HG02610 (cell line): Measurements from ENCODE around the gene CNMD.
"Not testable (repeated sequence)": the region's sequence is repeated elsewhere in the genome, so short reads cannot be mapped to it uniquely, and the experiment has no call there.

ENCODE experiments used
- ATAC-seq: cut with Tn5 transposase; IDR thresholded peaks from one replicate; pipeline ENCODE4 v1.9.1; 2021; ENCODE audit warnings: mild to moderate bottlenecking, moderate library complexity; ENCODE audit not compliant: unreplicated experiment

The CNMD gene

DNA sequence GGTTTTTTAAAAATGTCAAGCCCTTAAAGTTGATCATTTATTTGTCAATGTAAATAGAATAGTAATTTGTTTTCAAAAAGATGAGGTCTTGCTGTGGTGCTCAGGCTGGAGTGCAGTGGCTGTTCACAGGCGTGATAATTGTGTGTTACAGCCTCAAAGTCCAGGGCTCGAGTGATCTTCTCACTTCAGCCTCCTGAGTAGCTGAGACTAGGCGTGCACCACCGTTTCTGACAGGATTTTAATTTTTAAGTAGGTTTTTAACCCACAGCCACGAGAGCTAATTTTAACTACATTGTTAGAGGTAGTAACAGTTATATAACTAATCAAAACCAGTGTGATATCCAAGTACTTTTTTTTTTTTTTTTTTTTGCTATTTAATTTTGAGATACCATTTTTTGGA lies 43.1 kb downstream of the CNMD start:
- ATAC-seq = no peak

DNA sequence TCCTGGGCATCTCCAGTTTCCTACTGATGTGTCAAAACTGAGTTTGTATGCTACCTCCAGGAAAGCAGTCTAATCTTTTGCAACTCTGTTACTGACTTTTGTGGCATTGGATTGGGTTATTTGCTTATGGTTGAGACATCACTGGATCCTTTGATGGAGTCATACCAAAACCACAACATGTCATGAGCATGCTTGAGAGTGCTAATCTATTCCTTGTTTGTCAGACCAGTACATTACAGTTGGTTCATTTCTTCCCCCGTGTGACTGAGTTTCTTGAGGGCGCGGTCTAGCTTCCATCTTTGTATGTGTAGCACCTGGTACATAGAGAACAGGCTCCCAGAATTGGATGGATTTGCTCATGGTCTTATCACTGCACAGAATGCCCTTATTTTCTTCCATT lies 43.8 kb downstream of the CNMD start:
- peak; percentile 95 for ATAC-seq

DNA sequence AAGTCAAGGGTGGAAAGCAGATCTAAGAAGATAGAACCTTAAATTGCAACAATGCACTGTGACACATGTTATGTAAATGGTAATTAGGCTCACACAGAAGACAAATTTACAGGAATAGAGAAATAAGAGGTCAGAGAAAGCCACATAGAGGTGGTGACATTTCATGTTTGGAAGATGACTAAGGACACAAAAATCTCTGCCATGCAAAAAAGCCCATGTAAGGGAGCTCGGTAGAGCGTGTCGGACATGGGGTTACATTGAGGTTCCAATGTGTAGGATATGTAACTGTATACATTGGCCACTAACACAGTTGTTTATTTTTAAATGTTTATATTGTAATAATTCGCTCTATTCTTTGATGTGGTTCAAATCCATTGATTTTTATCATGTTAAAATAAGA lies 53.2 kb downstream of the CNMD start:
- no peak for ATAC-seq

DNA sequence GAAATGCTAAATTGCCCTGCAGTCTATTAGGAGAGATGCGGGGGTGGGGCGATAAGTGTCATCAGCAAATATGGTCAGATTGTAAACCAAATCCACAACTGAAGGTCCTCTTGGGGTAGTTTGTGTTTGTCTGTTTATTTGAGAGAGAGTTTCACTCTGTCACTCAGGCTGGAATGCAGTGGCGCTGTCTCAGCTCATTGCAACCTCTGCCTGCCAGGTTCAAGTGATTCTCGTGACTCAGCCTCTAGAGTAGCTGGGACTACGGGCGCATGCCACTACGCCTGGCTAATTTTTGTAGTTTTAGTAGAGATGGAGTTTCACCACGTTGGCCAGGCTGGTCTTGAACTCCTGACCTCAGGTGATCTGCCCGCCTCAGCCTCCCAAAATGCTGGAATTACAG lies 53.8 kb downstream of the CNMD start:
- not testable (repeated sequence) for ATAC-seq

DNA sequence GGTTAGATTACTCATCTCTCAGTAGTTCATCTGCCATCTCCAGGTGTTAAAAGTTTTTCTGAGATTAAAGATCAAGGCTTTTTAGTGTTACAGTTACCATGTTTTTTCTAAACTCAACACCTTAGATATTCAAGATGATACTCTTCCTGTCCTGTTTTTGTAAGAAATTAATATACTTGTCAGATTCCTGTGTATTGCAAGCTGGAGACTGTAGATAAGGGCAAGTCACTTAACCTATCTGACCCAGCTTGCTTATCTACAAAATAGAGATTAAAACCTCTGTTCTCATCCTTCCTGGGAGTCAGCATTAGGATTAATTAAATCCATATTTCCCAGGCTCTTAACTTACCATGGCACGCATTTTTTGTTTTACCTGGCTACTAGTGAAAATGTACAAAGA lies 61.8 kb downstream of the CNMD start:
- no peak for ATAC-seq

DNA sequence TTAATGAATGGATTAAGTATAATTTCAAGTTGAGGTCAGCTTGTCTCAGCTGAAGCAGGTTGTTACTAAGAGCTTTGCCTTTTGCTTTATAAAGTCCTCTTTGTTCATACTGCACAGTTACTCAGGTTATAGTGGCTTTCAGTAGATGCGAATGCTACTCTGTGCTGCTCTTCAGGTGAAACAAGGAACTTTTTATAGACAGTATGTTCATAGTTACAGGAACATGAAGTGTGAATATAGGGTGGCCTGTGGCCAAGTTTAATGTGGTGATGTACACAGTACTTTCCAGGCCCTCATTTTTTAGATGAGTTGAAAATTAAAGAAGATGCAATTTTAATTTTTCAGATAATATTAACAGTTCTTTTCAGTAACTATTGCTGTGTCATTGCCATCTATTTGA lies 66.2 kb downstream of the CNMD start:
- no peak for ATAC-seq

DNA sequence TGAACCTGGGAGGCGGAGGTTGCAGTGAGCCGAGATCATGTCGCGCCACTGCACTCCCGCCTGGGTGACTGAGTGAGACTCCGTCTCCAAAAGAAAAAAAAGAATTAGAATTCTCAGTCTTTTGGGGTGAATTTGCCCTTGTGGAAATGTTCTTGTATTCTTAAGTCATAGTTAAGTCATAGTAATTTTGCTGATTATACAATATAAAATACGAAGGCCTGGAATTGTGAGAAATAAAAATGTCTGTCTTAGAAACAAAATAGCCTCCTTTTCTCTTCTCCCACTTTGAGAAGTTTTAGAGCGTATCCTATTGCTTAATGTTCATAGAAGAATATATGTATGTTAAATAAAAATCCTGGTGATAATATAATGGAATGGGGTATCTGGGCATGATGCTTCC lies 68.9 kb downstream of the CNMD start:
- no peak for ATAC-seq

DNA sequence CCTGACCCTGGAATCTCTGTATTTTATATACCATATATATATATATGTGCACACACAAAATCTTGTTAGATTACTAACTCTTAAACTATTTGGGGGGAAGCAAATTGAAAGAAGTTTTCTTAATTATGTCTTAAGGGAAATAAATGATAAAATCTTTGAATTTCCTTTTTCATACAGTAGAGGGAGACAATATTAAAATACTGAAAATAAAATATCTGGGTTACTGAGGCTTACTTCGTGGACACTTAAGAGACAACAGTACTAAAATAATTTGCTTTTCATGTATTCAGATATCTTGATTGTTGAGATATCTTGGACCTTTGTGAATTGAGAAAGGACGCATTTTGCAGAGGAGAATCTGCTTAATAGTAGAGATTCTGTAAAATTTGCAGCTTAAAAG lies 69.9 kb downstream of the CNMD start:
- ATAC-seq = no peak

DNA sequence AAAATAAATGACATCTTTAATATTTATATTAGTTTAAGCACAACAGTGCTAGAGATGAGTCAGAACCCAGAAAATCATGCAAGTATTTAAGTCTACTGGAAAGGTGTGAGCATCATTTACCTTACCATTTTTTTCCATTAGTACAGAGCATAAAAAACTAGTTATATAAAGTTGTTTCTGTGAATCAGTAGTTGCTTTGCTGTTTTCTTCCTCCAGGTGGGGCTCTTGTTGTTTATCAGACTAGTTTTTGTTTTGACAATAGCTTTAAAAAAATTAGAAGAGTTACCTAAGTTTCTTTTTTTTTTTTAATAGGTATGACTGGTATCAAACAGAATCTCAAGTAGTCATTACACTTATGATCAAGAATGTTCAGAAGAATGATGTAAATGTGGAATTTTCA lies 74.3 kb downstream of the CNMD start:
- ATAC-seq = no peak

DNA sequence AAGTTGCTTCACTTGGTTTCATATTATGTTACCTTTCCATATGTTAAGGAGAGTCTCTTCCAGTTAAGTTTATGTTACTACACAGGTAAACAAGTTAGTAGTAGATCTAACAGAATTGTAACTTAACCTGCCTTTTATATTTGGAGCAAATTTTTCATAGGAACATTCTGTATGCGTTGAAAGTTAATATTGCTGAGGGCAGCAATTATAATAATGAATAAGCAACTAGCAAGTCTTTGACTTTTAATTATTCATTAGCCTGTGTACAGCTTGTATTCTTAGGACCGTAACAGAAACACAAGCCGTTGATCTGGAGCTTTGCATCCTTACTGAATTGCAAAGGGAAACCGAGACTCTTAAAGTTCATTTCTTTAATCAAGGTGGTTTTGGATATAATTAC lies 75.3 kb downstream of the CNMD start:
- ATAC-seq = no peak

DNA sequence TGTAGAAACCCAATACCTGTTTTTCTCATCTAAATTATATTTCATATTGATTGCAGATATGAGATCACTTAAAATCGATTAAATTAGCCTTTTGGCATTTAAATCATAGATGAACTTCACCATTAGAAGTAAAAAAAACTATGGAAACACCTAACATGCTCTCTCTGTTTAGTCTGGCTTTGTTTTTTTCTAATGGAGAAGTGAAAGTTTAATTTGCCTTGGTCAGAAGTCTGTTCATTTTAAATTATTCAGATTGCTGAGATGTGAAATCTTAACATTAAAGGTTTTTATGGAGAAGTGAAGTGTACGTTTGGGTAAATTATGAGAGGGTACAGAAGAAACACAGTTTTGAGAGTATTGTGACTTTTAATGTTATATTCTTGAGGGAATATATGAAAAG lies 80.3 kb downstream of the CNMD start:
- ATAC-seq = no peak
